SK-N-SH (cell line): ENCODE data around the gene AGAP1. TPM values are rescaled to one million over a fixed set of nuclear protein-coding genes. Genes with fewer than 3 reads are reported as not detected.

Source experiments
- CTCF ChIA-PET: fragments of 300-600, 350-600 bp; formaldehyde crosslinking; extraction: SDS; loops from one replicate; lab custom pipeline; 2021; lab: Yijun Ruan, JAX
- POLR2A ChIA-PET: fragments of 350-600 bp; sonication (Branson Sonifier 250); formaldehyde crosslinking; extraction: SDS; loops from one replicate; lab custom pipeline; 2020; ENCODE audit warnings: antibody characterized with exemption, inconsistent platforms; lab: Yijun Ruan, JAX
- DNase-seq: peaks from one replicate; pipeline ENCODE4 v3.0.0; 2012
- H2AFZ ChIP-seq: fragments of 200-600 bp; sonication (generic); 2 replicates; pipeline ENCODE4 v1.8.1; 2016; ENCODE audit warnings: antibody characterized with exemption, mild to moderate bottlenecking, low read depth
- H3F3A ChIP-seq: fragments of 200-600 bp; sonication (generic); replicated peaks from 2 replicates; pipeline ENCODE3; 2016; ENCODE audit warnings: antibody characterized with exemption, mild to moderate bottlenecking; ENCODE audit not compliant: insufficient read depth
- H3K27ac ChIP-seq, 2 experiments: fragments of 200-500 bp in 1 of 2; fragments of 200-600 bp in 1 of 2; sonication (Bioruptor generic) in 1 of 2; sonication (generic), shearing (Covaris generic) in 1 of 2; 2 replicates each; pipeline versions ENCODE4 v1.5.1 to v1.6.1; 2014 to 2016; ENCODE audit warnings: low read depth in 2 of 2, inconsistent platforms in 1 of 2, low read length in 1 of 2, mild to moderate bottlenecking in 1 of 2, mixed read lengths in 1 of 2
- H3K27me3 ChIP-seq: fragments of 200-600 bp; sonication (generic), shearing (Covaris generic); 2 replicates; pipeline ENCODE4 v1.6.1; 2016; ENCODE audit warnings: mixed run types; ENCODE audit not compliant: insufficient read depth
- H3K36me3 ChIP-seq, 2 experiments: fragments of 200-500 bp in 1 of 2; fragments of 200-600 bp in 1 of 2; sonication (Bioruptor generic) in 1 of 2; sonication (generic) in 1 of 2; replicated peaks in 1 of 2; 2 replicates each; pipeline versions ENCODE3 to v1.5.1; 2014 to 2016; ENCODE audit warnings: low read length in 1 of 2, mild to moderate bottlenecking in 1 of 2; ENCODE audit not compliant: insufficient read depth in 2 of 2, control insufficient read depth in 1 of 2
- H3K4me1 ChIP-seq, 2 experiments: fragments of 200-500 bp in 1 of 2; fragments of 200-600 bp in 1 of 2; sonication (Bioruptor generic) in 1 of 2; sonication (generic), shearing (Covaris generic) in 1 of 2; 2 replicates each; pipeline versions ENCODE4 v1.5.1 to v1.6.1; 2014 to 2016; ENCODE audit warnings: low read depth in 1 of 2, low read length in 1 of 2, mixed run types in 1 of 2; ENCODE audit not compliant: insufficient read depth in 2 of 2, control insufficient read depth in 1 of 2
- H3K4me2 ChIP-seq: fragments of 200-600 bp; sonication (generic), shearing (Covaris generic); 2 replicates; pipeline ENCODE4 v1.6.1; 2017; ENCODE audit warnings: mixed run types
- H3K4me3 ChIP-seq, 2 experiments: fragments of 200-500 bp in 1 of 2; fragments of 200-600 bp in 1 of 2; sonication (Bioruptor generic) in 1 of 2; sonication (generic), shearing (Covaris generic) in 1 of 2; 2 replicates each; pipeline versions ENCODE4 v1.5.1 to v1.8.1; 2014 to 2016; ENCODE audit warnings: low read depth in 2 of 2, inconsistent platforms in 1 of 2, low read length in 1 of 2, mild to moderate bottlenecking in 1 of 2, mixed read lengths in 1 of 2, moderate library complexity in 1 of 2
- H3K79me2 ChIP-seq: fragments of 200-600 bp; sonication (generic); 2 replicates; pipeline ENCODE4 v1.8.1; 2017; ENCODE audit warnings: mild to moderate bottlenecking; ENCODE audit not compliant: insufficient read depth
- H3K9ac ChIP-seq: fragments of 200-600 bp; sonication (generic); 2 replicates; pipeline ENCODE4 v1.6.1; 2017; ENCODE audit warnings: mixed run types
- H3K9me2 ChIP-seq: fragments of 200-600 bp; sonication (generic); 2 replicates; pipeline ENCODE4 v1.6.1; 2017; ENCODE audit warnings: mixed run types
- H3K9me3 ChIP-seq: fragments of 200-600 bp; sonication (generic); 2 replicates; pipeline ENCODE4 v1.6.1; 2017; ENCODE audit warnings: mixed run types, mild to moderate bottlenecking, moderate library complexity
- H4K20me1 ChIP-seq: fragments of 200-600 bp; sonication (generic); 2 replicates; pipeline ENCODE4 v1.6.1; 2017; ENCODE audit warnings: mild to moderate bottlenecking, mixed run types; ENCODE audit not compliant: insufficient read depth
- CHD2 ChIP-seq: fragments of 150-350 bp; IDR thresholded peaks from 2 replicates; pipeline ENCODE4 v1.6.1; 2018; ENCODE audit warnings: low read length; ENCODE audit not compliant: partially characterized antibody
- ELF1 ChIP-seq: IDR thresholded peaks from 2 replicates; pipeline ENCODE4 v1.4.0; 2012
- EP300 ChIP-seq, 2 experiments: IDR thresholded peaks; 2 replicates each; pipeline versions ENCODE4 v1.4.0 to v1.6.1; 2012; ENCODE audit warnings: borderline replicate concordance in 1 of 2, low read depth in 1 of 2, low read length in 1 of 2
- EZH2phosphoT487 ChIP-seq: fragments of 200-600 bp; sonication (generic); IDR thresholded peaks from 2 replicates; pipeline ENCODE4 v1.6.1; 2017; ENCODE audit warnings: low read depth, mixed run types, mild to moderate bottlenecking, antibody characterized with exemption, moderate library complexity, borderline replicate concordance
- GABPA ChIP-seq: IDR thresholded peaks from 2 replicates; pipeline ENCODE4 v1.4.0; 2012; ENCODE audit warnings: low read depth, mild to moderate bottlenecking
- GATA2 ChIP-seq: sonication (generic); formaldehyde crosslinking; IDR thresholded peaks from 2 replicates; pipeline ENCODE4 v1.5.0; 2020; ENCODE audit warnings: mild to moderate bottlenecking, missing genetic modification reagents
- MEF2A ChIP-seq: IDR thresholded peaks from 2 replicates; pipeline ENCODE4 v1.4.0; 2012; ENCODE audit warnings: low read depth, borderline replicate concordance
- RAD21 ChIP-seq: IDR thresholded peaks from 2 replicates; pipeline ENCODE4 v1.6.1; 2012; ENCODE audit warnings: mild to moderate bottlenecking, low read length
- SIN3A ChIP-seq: IDR thresholded peaks from 2 replicates; pipeline ENCODE4 v1.6.1; 2012; ENCODE audit warnings: low read depth, mild to moderate bottlenecking, low read length, moderate library complexity, borderline replicate concordance
- SMC3 ChIP-seq: IDR thresholded peaks from 2 replicates; pipeline ENCODE4 v1.6.1; 2012; ENCODE audit warnings: low read depth, low read length, improper control_type of control experiment
- TAF1 ChIP-seq: IDR thresholded peaks from 2 replicates; pipeline ENCODE4 v1.6.1; 2012; ENCODE audit warnings: low read depth, mild to moderate bottlenecking, low read length, moderate library complexity, borderline replicate concordance
- TCF12 ChIP-seq: IDR thresholded peaks from 2 replicates; pipeline ENCODE4 v1.4.0; 2012
- TEAD4 ChIP-seq: IDR thresholded peaks from 2 replicates; pipeline ENCODE4 v1.4.0; 2012; ENCODE audit warnings: mild to moderate bottlenecking, borderline replicate concordance; ENCODE audit not compliant: insufficient read depth
- WGBS: methylation state at CpG from one replicate; pipeline ENCODE4 v1.1.6; 2017; ENCODE audit warnings: low lambda C conversion rate; 5-methylcytosine and 5-hydroxymethylcytosine counted together
- polyA plus RNA-seq, 3 experiments: library from polyadenylated mRNA; depleted of rRNA; stranded (reverse); fragments of >200 nt; gene quantifications; 2 replicates each; pipeline ENCODE4 v1.2.3, GENCODE V29; 2012
- TF ChIP-seq, protein P1 (sequence below): fragments of 200-600 bp; sonication (generic); IDR thresholded peaks from 2 replicates; pipeline ENCODE4 v1.6.1; 2017; ENCODE audit warnings: antibody characterized with exemption, mild to moderate bottlenecking, moderate library complexity
- TF ChIP-seq, protein P2 (sequence below): IDR thresholded peaks from 2 replicates; pipeline ENCODE4 v1.4.0; 2012; ENCODE audit warnings: low read depth, borderline replicate concordance
- TF ChIP-seq, protein P3 (sequence below): fragments of 150-350 bp; IDR thresholded peaks from 2 replicates; pipeline ENCODE4 v1.6.1; 2016; ENCODE audit warnings: mild to moderate bottlenecking, low read depth, low read length
- TF ChIP-seq, protein P4 (sequence below): IDR thresholded peaks from 2 replicates; pipeline ENCODE4 v1.6.1; 2012; ENCODE audit warnings: mild to moderate bottlenecking, low read depth, low read length, moderate library complexity
- TF ChIP-seq, protein P5 (sequence below): IDR thresholded peaks from 2 replicates; pipeline ENCODE4 v1.4.0; 2012; ENCODE audit warnings: low read depth

Gene AGAP1
- polyA plus RNA-seq, 1 of the 3 experiments (the other 2 are of a cell fraction), result 8.8 TPM

DNA sequence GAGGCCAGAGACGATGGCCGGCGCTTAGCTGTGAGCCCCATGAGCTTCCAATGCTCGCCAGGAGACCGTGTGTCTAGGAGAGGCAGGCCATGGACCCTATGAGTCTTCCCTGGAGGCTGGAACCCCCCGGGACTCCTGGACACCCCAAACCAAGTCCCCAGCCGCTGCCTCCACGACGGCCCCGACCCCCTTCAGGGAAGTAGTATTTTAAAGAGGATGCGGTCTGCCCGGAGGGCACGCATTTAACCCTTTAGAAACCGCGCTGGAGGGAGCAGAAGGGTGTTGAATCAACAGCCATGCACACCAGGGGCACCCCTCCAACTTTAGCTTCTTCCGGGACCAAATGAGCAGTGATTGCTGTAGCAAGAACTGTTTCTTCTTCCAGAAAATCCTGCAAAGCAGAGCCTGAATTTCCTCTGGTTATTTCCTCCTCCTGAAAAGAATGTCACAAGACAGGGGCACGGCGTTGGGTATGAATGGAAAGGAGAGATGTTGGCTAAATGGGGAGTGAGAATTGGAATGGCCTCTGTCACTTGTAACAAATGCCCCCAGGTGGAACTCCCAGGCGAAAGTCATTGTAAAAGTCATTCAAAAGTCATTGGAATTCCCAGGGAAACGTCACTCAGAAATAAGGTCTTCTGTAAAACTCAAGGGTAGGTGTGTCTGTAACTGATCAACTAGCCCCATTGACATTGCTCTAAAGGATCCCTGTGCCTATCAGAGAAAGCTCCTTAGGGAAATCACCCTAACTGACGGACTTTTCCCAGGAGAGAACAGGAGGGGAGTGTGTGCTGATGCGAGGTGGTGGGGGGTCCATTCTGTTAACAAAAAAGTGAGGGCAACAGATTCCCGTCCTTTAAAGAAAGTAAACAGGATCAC is 680.1 kb downstream of the AGAP1 start:
- WGBS, result 47% methylated on average over 23 of the region's 23 CpGs

More for the DNA sequence above, 680.1 kb downstream of the AGAP1 start:
- no peaks in the 10 kb centered on the region for H4K20me1 ChIP-seq
- no peaks in the 10 kb centered on the region for H3K9me3 ChIP-seq
- TF ChIP-seq GABPA (no peak), TCF12 (no peak), MEF2A (no peak), RAD21 (no peak), TEAD4 (no peak), TAF1 (no peak), ELF1 (no peak), EP300 (IDR thresholded peaks at IDR 0.05; ENCODE audit: borderline replicate concordance in 1 of 2, low read depth in 1 of 2, low read length in 1 of 2) (no peak), GATA2 (CRISPR knock-in tag) (no peak), SMC3 (no peak), CHD2 (no peak), EZH2phosphoT487 (no peak; the same call in 1 of the 2 replicates), SIN3A (no peak)
- TF ChIP-seq, protein P1, sequence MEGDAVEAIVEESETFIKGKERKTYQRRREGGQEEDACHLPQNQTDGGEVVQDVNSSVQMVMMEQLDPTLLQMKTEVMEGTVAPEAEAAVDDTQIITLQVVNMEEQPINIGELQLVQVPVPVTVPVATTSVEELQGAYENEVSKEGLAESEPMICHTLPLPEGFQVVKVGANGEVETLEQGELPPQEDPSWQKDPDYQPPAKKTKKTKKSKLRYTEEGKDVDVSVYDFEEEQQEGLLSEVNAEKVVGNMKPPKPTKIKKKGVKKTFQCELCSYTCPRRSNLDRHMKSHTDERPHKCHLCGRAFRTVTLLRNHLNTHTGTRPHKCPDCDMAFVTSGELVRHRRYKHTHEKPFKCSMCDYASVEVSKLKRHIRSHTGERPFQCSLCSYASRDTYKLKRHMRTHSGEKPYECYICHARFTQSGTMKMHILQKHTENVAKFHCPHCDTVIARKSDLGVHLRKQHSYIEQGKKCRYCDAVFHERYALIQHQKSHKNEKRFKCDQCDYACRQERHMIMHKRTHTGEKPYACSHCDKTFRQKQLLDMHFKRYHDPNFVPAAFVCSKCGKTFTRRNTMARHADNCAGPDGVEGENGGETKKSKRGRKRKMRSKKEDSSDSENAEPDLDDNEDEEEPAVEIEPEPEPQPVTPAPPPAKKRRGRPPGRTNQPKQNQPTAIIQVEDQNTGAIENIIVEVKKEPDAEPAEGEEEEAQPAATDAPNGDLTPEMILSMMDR, result no peak
- TF ChIP-seq, protein P2, sequence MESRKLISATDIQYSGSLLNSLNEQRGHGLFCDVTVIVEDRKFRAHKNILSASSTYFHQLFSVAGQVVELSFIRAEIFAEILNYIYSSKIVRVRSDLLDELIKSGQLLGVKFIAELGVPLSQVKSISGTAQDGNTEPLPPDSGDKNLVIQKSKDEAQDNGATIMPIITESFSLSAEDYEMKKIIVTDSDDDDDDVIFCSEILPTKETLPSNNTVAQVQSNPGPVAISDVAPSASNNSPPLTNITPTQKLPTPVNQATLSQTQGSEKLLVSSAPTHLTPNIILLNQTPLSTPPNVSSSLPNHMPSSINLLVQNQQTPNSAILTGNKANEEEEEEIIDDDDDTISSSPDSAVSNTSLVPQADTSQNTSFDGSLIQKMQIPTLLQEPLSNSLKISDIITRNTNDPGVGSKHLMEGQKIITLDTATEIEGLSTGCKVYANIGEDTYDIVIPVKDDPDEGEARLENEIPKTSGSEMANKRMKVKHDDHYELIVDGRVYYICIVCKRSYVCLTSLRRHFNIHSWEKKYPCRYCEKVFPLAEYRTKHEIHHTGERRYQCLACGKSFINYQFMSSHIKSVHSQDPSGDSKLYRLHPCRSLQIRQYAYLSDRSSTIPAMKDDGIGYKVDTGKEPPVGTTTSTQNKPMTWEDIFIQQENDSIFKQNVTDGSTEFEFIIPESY, result no peak
- TF ChIP-seq, protein P3, sequence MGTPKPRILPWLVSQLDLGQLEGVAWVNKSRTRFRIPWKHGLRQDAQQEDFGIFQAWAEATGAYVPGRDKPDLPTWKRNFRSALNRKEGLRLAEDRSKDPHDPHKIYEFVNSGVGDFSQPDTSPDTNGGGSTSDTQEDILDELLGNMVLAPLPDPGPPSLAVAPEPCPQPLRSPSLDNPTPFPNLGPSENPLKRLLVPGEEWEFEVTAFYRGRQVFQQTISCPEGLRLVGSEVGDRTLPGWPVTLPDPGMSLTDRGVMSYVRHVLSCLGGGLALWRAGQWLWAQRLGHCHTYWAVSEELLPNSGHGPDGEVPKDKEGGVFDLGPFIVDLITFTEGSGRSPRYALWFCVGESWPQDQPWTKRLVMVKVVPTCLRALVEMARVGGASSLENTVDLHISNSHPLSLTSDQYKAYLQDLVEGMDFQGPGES, result no peak
- TF ChIP-seq, protein P4, sequence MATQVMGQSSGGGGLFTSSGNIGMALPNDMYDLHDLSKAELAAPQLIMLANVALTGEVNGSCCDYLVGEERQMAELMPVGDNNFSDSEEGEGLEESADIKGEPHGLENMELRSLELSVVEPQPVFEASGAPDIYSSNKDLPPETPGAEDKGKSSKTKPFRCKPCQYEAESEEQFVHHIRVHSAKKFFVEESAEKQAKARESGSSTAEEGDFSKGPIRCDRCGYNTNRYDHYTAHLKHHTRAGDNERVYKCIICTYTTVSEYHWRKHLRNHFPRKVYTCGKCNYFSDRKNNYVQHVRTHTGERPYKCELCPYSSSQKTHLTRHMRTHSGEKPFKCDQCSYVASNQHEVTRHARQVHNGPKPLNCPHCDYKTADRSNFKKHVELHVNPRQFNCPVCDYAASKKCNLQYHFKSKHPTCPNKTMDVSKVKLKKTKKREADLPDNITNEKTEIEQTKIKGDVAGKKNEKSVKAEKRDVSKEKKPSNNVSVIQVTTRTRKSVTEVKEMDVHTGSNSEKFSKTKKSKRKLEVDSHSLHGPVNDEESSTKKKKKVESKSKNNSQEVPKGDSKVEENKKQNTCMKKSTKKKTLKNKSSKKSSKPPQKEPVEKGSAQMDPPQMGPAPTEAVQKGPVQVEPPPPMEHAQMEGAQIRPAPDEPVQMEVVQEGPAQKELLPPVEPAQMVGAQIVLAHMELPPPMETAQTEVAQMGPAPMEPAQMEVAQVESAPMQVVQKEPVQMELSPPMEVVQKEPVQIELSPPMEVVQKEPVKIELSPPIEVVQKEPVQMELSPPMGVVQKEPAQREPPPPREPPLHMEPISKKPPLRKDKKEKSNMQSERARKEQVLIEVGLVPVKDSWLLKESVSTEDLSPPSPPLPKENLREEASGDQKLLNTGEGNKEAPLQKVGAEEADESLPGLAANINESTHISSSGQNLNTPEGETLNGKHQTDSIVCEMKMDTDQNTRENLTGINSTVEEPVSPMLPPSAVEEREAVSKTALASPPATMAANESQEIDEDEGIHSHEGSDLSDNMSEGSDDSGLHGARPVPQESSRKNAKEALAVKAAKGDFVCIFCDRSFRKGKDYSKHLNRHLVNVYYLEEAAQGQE, result no peak
- TF ChIP-seq, protein P5, sequence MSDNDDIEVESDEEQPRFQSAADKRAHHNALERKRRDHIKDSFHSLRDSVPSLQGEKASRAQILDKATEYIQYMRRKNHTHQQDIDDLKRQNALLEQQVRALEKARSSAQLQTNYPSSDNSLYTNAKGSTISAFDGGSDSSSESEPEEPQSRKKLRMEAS, result no peak
- TF ChIP-seq, all 33 proteins: peak for 0
- Histone ChIP-seq H3K27me3 (peaks cover 58% of the 10 kb centered on the region), H3K4me3 (no peak overlapping the region), H3K36me3 (no peaks in the 10 kb centered on the region), H3K9me2 (no peaks in the 10 kb centered on the region), H3K79me2 (no peaks in the 10 kb centered on the region), H3K4me2 (no peak overlapping the region), H2AFZ (no peak overlapping the region), H3F3A (peaks cover 22% of the 10 kb centered on the region), H3K9ac (no peak overlapping the region), H3K27ac (no peak overlapping the region), H3K4me1 (peaks cover 0 to 8% of the 10 kb centered on the region in 2 experiments; a peak in 2 of 4 replicates)
- DNase-seq, result no peak
- POLR2A ChIA-PET, result no interaction called here
- CTCF ChIA-PET, result interaction anchor here (0.9 to 17.1 kb wide), 4 partner anchors 380 to 428 kb away, joined by 3 to 372 read pairs (median 128); no protein-coding TSS in a partner anchor
